GM23338 (cell line): ENCODE measurements around the gene CELA2B. TPM values are rescaled to one million over a fixed set of nuclear protein-coding genes. Genes with fewer than 3 reads are reported as not detected.

ENCODE experiments used
- ATAC-seq: fragments of 200-7000 bp; cut with Tn5 transposase; 3 replicates; pipeline ENCODE4 v1.9.1; 2020
- DNase-seq: peaks from one replicate; pipeline ENCODE4 v3.0.0-alpha.2; 2015; ENCODE audit warnings: low spot score
- H2AFZ ChIP-seq: fragments of 200-600 bp; sonication (generic); 2 replicates; pipeline ENCODE4 v1.8.0; 2016; ENCODE audit warnings: antibody characterized with exemption, mild to moderate bottlenecking, moderate library complexity
- H3F3A ChIP-seq: fragments of 200-600 bp; sonication (generic); replicated peaks from 2 replicates; pipeline ENCODE4 v1.8.0; 2017; ENCODE audit warnings: antibody characterized with exemption, mixed run types, low read depth
- H3K27ac ChIP-seq: fragments of 200-600 bp; sonication (generic); 2 replicates; pipeline ENCODE4 v1.6.1; 2016; ENCODE audit warnings: low read depth
- H3K27me3 ChIP-seq: fragments of 200-600 bp; sonication (generic); 2 replicates; pipeline ENCODE4 v1.8.0; 2016; ENCODE audit warnings: mild to moderate bottlenecking, mixed run types, moderate library complexity; ENCODE audit not compliant: insufficient read depth
- H3K36me3 ChIP-seq: fragments of 200-600 bp; sonication (generic); 2 replicates; pipeline ENCODE4 v1.8.0; 2016; ENCODE audit warnings: mild to moderate bottlenecking; ENCODE audit not compliant: insufficient read depth
- H3K4me1 ChIP-seq: fragments of 200-600 bp; sonication (generic); 2 replicates; pipeline ENCODE4 v1.8.0; 2016; ENCODE audit warnings: mild to moderate bottlenecking, moderate library complexity; ENCODE audit not compliant: insufficient read depth
- H3K4me2 ChIP-seq: fragments of 200-600 bp; sonication (generic); 2 replicates; pipeline ENCODE4 v1.7.1; 2017; ENCODE audit warnings: mixed run types
- H3K4me3 ChIP-seq: fragments of 200-600 bp; sonication (generic); 2 replicates; pipeline ENCODE4 v1.6.1; 2016; ENCODE audit warnings: mixed run types
- H3K79me2 ChIP-seq: fragments of 200-600 bp; sonication (generic); replicated peaks from 2 replicates; pipeline ENCODE4 v1.8.0; 2017; ENCODE audit warnings: mild to moderate bottlenecking; ENCODE audit not compliant: insufficient read depth
- H3K9me2 ChIP-seq: fragments of 200-600 bp; sonication (generic); 2 replicates; pipeline ENCODE4 v1.8.0; 2017; ENCODE audit not compliant: insufficient read depth
- H4K20me1 ChIP-seq: fragments of 200-600 bp; sonication (generic); replicated peaks from 2 replicates; pipeline ENCODE4 v1.8.0; 2017; ENCODE audit warnings: mild to moderate bottlenecking; ENCODE audit not compliant: insufficient read depth
- H3K27ac Mint-ChIP-seq: 2 replicates; pipeline ENCODE4 v1.8.0; 2020; ENCODE audit warnings: inconsistent platforms, mild to moderate bottlenecking, moderate library complexity, mixed read lengths
- H3K27me3 Mint-ChIP-seq: 3 replicates; pipeline ENCODE4 v1.8.0; 2022; ENCODE audit warnings: low read depth, mild to moderate bottlenecking, moderate library complexity, mixed read lengths, inconsistent platforms; ENCODE audit not compliant: insufficient read depth, poor library complexity
- H3K36me3 Mint-ChIP-seq: 3 replicates; pipeline ENCODE4 v1.8.0; 2021; ENCODE audit warnings: low read depth, mild to moderate bottlenecking, inconsistent platforms, moderate library complexity, mixed read lengths
- H3K4me1 Mint-ChIP-seq: 3 replicates; pipeline ENCODE4 v1.8.0; 2020; ENCODE audit warnings: mild to moderate bottlenecking, inconsistent platforms, mixed read lengths
- H3K4me3 Mint-ChIP-seq: 3 replicates; pipeline ENCODE4 v1.8.0; 2021; ENCODE audit warnings: moderate library complexity, mild to moderate bottlenecking, inconsistent platforms, mixed read lengths
- H3K9me3 Mint-ChIP-seq: 3 replicates; pipeline ENCODE4 v1.8.0; 2020; ENCODE audit warnings: moderate library complexity, mild to moderate bottlenecking, inconsistent platforms, mixed read lengths
- CREB1 ChIP-seq: fragments of 250-450 bp; sonication (Bioruptor Pico); IDR thresholded peaks from 2 replicates; pipeline ENCODE4 v1.5.0; 2020; ENCODE audit warnings: low read depth, mild to moderate bottlenecking, moderate library complexity
- EZH2 ChIP-seq: fragments of 200-600 bp; sonication (generic); IDR thresholded peaks from one replicate; pipeline ENCODE4 v1.8.0; 2017; ENCODE audit warnings: antibody characterized with exemption, mild to moderate bottlenecking, low read depth; ENCODE audit not compliant: unreplicated experiment
- EZH2phosphoT487 ChIP-seq: fragments of 200-600 bp; sonication (generic); IDR thresholded peaks from one replicate; pipeline ENCODE4 v1.8.1; 2018; ENCODE audit warnings: antibody characterized with exemption; ENCODE audit not compliant: unreplicated experiment
- JUNB ChIP-seq: IDR thresholded peaks from one replicate; pipeline ENCODE4 v1.6.1; 2016; ENCODE audit warnings: antibody characterized with exemption; ENCODE audit not compliant: unreplicated experiment
- NANOG ChIP-seq: IDR thresholded peaks from 2 replicates; pipeline ENCODE4 v1.6.1; 2016; ENCODE audit warnings: antibody characterized with exemption, borderline replicate concordance
- REST ChIP-seq: IDR thresholded peaks from one replicate; pipeline ENCODE4 v1.6.1; 2018; ENCODE audit warnings: antibody characterized with exemption; ENCODE audit not compliant: unreplicated experiment
- STAT1 ChIP-seq: IDR thresholded peaks from one replicate; pipeline ENCODE4 v1.6.1; 2016; ENCODE audit warnings: antibody characterized with exemption; ENCODE audit not compliant: unreplicated experiment
- ZNF331 ChIP-seq: fragments of 250-450 bp; sonication (Bioruptor Pico); IDR thresholded peaks from 2 replicates; pipeline ENCODE4 v1.5.0; 2020; ENCODE audit warnings: low read depth, mild to moderate bottlenecking, moderate library complexity
- ZNF462 ChIP-seq: fragments of 250-450 bp; sonication (Bioruptor Pico); IDR thresholded peaks from 2 replicates; pipeline ENCODE4 v1.5.0; 2020; ENCODE audit warnings: mild to moderate bottlenecking, moderate library complexity
- polyA plus RNA-seq: library from polyadenylated mRNA; unstranded; fragments of >200 nt; fragmentation: Nextera tagmentation; extraction: Ambion mirVana; gene quantifications from 2 replicates; pipeline ENCODE4 v1.2.1, GENCODE V29; 2016
- total RNA-seq: library from RNA; depleted of rRNA; stranded (reverse); fragments of >200 nt; shearing (Covaris generic); gene quantifications from 2 replicates; pipeline ENCODE4 v1.2.3, GENCODE V29; 2014
- TF ChIP-seq, protein P1 (sequence below), 2 experiments: fragments of 200-600 bp in 1 of 2; sonication (generic) in 1 of 2; conservative IDR thresholded peaks; 2 replicates each; pipeline versions ENCODE4 v1.5.1 to v1.6.1; 2016 to 2017; ENCODE audit warnings: antibody characterized with exemption in 2 of 2, low read depth in 2 of 2, mild to moderate bottlenecking in 2 of 2, moderate library complexity in 1 of 2

CELA2B gene
- total and polyA plus RNA-seq, 2 experiments from 2014 or later = not detected

- TF ChIP-seq ZNF462 (CRISPR knock-in tag) = no peak
- no peak for TF ChIP-seq NANOG
- no peak for TF ChIP-seq CREB1 (CRISPR knock-in tag)
- no peak for TF ChIP-seq STAT1
- no peak for TF ChIP-seq JUNB
- no peak for TF ChIP-seq EZH2phosphoT487
Measured at GRCh38 chr1:15455522-15455921, 20.4 kb upstream of the CELA2B start (continued).

DNA sequence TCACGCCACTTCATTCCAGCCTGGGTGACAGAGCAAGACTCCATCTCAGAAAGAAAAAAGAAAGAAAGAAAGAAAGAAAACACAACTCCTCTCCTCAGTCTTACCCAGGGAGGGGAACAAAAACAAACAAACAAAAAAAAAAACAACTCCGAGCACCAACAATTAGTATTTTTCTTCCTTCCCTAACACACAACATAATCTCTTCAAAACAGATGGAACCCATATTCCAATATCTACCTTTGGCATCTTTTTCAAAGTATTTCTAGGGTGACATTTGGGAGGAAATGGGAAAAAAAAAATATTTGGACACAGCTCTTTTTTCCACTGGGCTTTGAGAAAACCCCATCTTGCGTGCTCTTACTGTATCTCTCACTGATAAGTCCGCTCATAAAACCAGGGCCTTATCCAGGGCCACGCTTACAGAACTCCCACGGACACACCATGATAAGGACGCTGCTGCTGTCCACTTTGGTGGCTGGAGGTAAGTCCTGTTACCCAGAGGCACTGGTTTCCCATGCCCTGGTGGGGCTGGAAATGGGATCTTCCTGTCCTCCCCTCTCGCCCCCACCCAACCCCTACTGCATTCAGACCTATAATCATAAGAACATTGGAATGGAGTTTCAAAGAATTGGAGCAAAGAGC lies 19.5 kb upstream of the CELA2B start, which contains the start of gene CELA2A:
TSS of gene CELA2A (plus strand) at position 420 of the 642 bp plus-strand sequence. CDS start at position 442, 22 bp downstream.
- H3K27ac Mint-ChIP-seq = no peak within 1 kb of the TSS
- no peaks in the 10 kb centered on the region for H3F3A ChIP-seq
- no peak within 1 kb of the TSS for H3K4me3 Mint-ChIP-seq
- ATAC-seq = no peak
- DNase-seq = no peak
- H3K36me3 Mint-ChIP-seq = no peaks in the 10 kb centered on the region
- no peaks in the 10 kb centered on the region for H4K20me1 ChIP-seq
- no peaks in the 10 kb centered on the region for H3K79me2 ChIP-seq
- no peaks in the 10 kb centered on the region for H3K27me3 ChIP-seq
- H3K27me3 Mint-ChIP-seq = peaks cover 4% of the 10 kb centered on the region
- H3K4me3 ChIP-seq = no peak within 1 kb of the TSS
- no peak within 1 kb of the TSS for H3K4me2 ChIP-seq
- H3K4me1 ChIP-seq = no peaks in the 10 kb centered on the region
- no peaks in the 10 kb centered on the region for H3K9me2 ChIP-seq
- H2AFZ ChIP-seq = no peak within 1 kb of the TSS
- no peaks in the 10 kb centered on the region; the same call in 2 of the 3 replicates for H3K9me3 Mint-ChIP-seq
- H3K27ac ChIP-seq = no peak within 1 kb of the TSS
- peaks cover 6% of the 10 kb centered on the region; the same call in 1 of the 3 replicates for H3K4me1 Mint-ChIP-seq
- H3K36me3 ChIP-seq = no peaks in the 10 kb centered on the region
- TF ChIP-seq, protein P1, sequence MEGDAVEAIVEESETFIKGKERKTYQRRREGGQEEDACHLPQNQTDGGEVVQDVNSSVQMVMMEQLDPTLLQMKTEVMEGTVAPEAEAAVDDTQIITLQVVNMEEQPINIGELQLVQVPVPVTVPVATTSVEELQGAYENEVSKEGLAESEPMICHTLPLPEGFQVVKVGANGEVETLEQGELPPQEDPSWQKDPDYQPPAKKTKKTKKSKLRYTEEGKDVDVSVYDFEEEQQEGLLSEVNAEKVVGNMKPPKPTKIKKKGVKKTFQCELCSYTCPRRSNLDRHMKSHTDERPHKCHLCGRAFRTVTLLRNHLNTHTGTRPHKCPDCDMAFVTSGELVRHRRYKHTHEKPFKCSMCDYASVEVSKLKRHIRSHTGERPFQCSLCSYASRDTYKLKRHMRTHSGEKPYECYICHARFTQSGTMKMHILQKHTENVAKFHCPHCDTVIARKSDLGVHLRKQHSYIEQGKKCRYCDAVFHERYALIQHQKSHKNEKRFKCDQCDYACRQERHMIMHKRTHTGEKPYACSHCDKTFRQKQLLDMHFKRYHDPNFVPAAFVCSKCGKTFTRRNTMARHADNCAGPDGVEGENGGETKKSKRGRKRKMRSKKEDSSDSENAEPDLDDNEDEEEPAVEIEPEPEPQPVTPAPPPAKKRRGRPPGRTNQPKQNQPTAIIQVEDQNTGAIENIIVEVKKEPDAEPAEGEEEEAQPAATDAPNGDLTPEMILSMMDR (conservative IDR thresholded peaks at IDR 0.05; ENCODE audit: low read depth in 2 of 2) = no peak
- TF ChIP-seq REST (no peak), EZH2phosphoT487 (no peak), STAT1 (no peak), NANOG (no peak), EZH2 (no peak), ZNF331 (CRISPR knock-in tag) (no peak)
